GM23248 (cell line): Measurements from ENCODE around the gene MAT2A. TPM values are rescaled to one million over a fixed set of nuclear protein-coding genes. Genes with fewer than 3 reads are reported as not detected.

ENCODE experiments used
- DNase-seq: peaks from one replicate; pipeline ENCODE4 v3.0.0-alpha.2; 2015
- H2AFZ ChIP-seq: fragments of 200-600 bp; sonication (generic); 2 replicates; pipeline ENCODE4 v1.6.1; 2016; ENCODE audit warnings: antibody characterized with exemption
- H3F3A ChIP-seq: fragments of 200-600 bp; sonication (generic); 2 replicates; pipeline ENCODE4 v1.6.1; 2016; ENCODE audit warnings: mild to moderate bottlenecking, antibody characterized with exemption, mixed run types; ENCODE audit not compliant: insufficient read depth
- H3K27ac ChIP-seq: fragments of 200-600 bp; sonication (generic); 2 replicates; pipeline ENCODE4 v1.5.1; 2016; ENCODE audit warnings: mild to moderate bottlenecking
- H3K27me3 ChIP-seq: fragments of 200-600 bp; sonication (generic); replicated peaks from 2 replicates; pipeline ENCODE4 v1.6.1; 2016; ENCODE audit warnings: mild to moderate bottlenecking; ENCODE audit not compliant: insufficient read depth
- H3K36me3 ChIP-seq: fragments of 200-600 bp; sonication (generic); 2 replicates; pipeline ENCODE4 v1.6.1; 2016; ENCODE audit warnings: low read depth, mild to moderate bottlenecking
- H3K4me1 ChIP-seq: fragments of 200-600 bp; sonication (generic); 2 replicates; pipeline ENCODE4 v1.6.1; 2016; ENCODE audit warnings: mild to moderate bottlenecking; ENCODE audit not compliant: insufficient read depth
- H3K4me2 ChIP-seq: fragments of 200-600 bp; sonication (generic); one replicate; pipeline ENCODE4 v1.6.1; 2016; ENCODE audit warnings: mild to moderate bottlenecking; ENCODE audit not compliant: unreplicated experiment
- H3K4me3 ChIP-seq: fragments of 200-600 bp; sonication (generic); 2 replicates; pipeline ENCODE4 v1.5.1; 2016; ENCODE audit warnings: mild to moderate bottlenecking
- H3K79me2 ChIP-seq: fragments of 200-600 bp; sonication (generic); 2 replicates; pipeline ENCODE4 v1.6.1; 2016; ENCODE audit warnings: mild to moderate bottlenecking; ENCODE audit not compliant: insufficient read depth
- H3K9ac ChIP-seq: fragments of 200-600 bp; sonication (generic); 2 replicates; pipeline ENCODE4 v1.6.1; 2016; ENCODE audit warnings: mild to moderate bottlenecking
- H3K9me2 ChIP-seq: fragments of 200-600 bp; sonication (generic); 2 replicates; pipeline ENCODE4 v1.6.1; 2016; ENCODE audit warnings: mixed run types, mild to moderate bottlenecking, moderate library complexity; ENCODE audit not compliant: insufficient read depth
- H3K9me3 ChIP-seq: fragments of 200-600 bp; sonication (generic); one replicate; pipeline ENCODE4 v1.6.1; 2017; ENCODE audit warnings: low read depth
- H4K20me1 ChIP-seq: fragments of 200-600 bp; sonication (generic); 2 replicates; pipeline ENCODE4 v1.6.0; 2016; ENCODE audit not compliant: insufficient read depth
- EZH2 ChIP-seq: fragments of 200-600 bp; sonication (generic); IDR thresholded peaks from 2 replicates; pipeline ENCODE4 v1.6.1; 2018; ENCODE audit warnings: antibody characterized with exemption, mild to moderate bottlenecking; ENCODE audit not compliant: insufficient read depth, poor library complexity, severe bottlenecking
- EZH2phosphoT487 ChIP-seq: fragments of 200-600 bp; sonication (generic); IDR thresholded peaks from 2 replicates; pipeline ENCODE4 v1.6.1; 2018; ENCODE audit warnings: antibody characterized with exemption, moderate library complexity, mild to moderate bottlenecking, low read depth; ENCODE audit not compliant: insufficient read depth
- WGBS, 2 experiments: methylation state at CpG; one replicate each; pipeline ENCODE4 v1.1.6; 2015 to 2017; ENCODE audit warnings: low lambda C conversion rate in 2 of 2, low coverage in 1 of 2; ENCODE audit errors: missing lambda C conversion rate in 2 of 2; 5-methylcytosine and 5-hydroxymethylcytosine counted together
- in situ Hi-C: fragments of 300-500 bp; cut with MboI; formaldehyde crosslinking; loops from 2 replicates; pipeline ENCODE4 v1.15.0; 2020
- polyA plus RNA-seq: library from polyadenylated mRNA; unstranded; fragments of >200 nt; fragmentation: Nextera tagmentation; extraction: Ambion mirVana; gene quantifications from 2 replicates; pipeline ENCODE4 v1.2.1, GENCODE V29; 2016
- total RNA-seq: library from RNA; depleted of rRNA; stranded (reverse); fragments of >200 nt; shearing (Covaris generic); gene quantifications from 2 replicates; pipeline ENCODE4 v1.2.3, GENCODE V29; 2014

MAT2A gene
- total and polyA plus RNA-seq, 2 experiments from 2014 or later, result 104 to 217 TPM

GRCh38 chr2:85501248-85501647, 37.7 kb upstream of the MAT2A start:
- Histone ChIP-seq H3K4me2 (no peak overlapping the region), H3K27me3 (no peaks in the 10 kb centered on the region), H3K9ac (no peak overlapping the region), H3K36me3 (no peaks in the 10 kb centered on the region), H4K20me1 (no peaks in the 10 kb centered on the region), H3K4me3 (no peak overlapping the region), H2AFZ (no peak overlapping the region), H3K79me2 (no peaks in the 10 kb centered on the region), H3K9me3 (no peaks in the 10 kb centered on the region), H3K4me1 (peaks cover 43% of the 10 kb centered on the region), H3K9me2 (no peaks in the 10 kb centered on the region; the same call in 1 of the 2 replicates), H3F3A (peaks cover 40% of the 10 kb centered on the region), H3K27ac (no peak overlapping the region)
- in situ Hi-C loops, result no loop called here
- DNase-seq, result no peak
- TF ChIP-seq EZH2phosphoT487, result no peak
- TF ChIP-seq EZH2, result no peak
- 96% methylated on average over 3 of the region's 3 CpGs for WGBS, 2 experiments

- Histone ChIP-seq H3K27me3 (no peaks in the 10 kb centered on the region), H3K79me2 (no peaks in the 10 kb centered on the region), H3K36me3 (no peaks in the 10 kb centered on the region), H3K9ac (no peak overlapping the region), H3F3A (peaks cover 48% of the 10 kb centered on the region), H2AFZ (no peak overlapping the region), H3K9me3 (no peaks in the 10 kb centered on the region), H3K4me2 (no peak overlapping the region), H3K4me1 (peaks cover 52% of the 10 kb centered on the region), H3K27ac (no peak overlapping the region), H3K4me3 (no peak overlapping the region), H4K20me1 (no peaks in the 10 kb centered on the region), H3K9me2 (no peaks in the 10 kb centered on the region)
- DNase-seq, result no peak
- in situ Hi-C loops, result no loop called here
- TF ChIP-seq EZH2phosphoT487 (no peak), EZH2 (no peak)
- 82 to 89% methylated on average over 3 of the region's 3 CpGs for WGBS, 2 experiments
Observed at GRCh38 chr2:85502720-85503119, 36.2 kb upstream of the MAT2A start.

DNA sequence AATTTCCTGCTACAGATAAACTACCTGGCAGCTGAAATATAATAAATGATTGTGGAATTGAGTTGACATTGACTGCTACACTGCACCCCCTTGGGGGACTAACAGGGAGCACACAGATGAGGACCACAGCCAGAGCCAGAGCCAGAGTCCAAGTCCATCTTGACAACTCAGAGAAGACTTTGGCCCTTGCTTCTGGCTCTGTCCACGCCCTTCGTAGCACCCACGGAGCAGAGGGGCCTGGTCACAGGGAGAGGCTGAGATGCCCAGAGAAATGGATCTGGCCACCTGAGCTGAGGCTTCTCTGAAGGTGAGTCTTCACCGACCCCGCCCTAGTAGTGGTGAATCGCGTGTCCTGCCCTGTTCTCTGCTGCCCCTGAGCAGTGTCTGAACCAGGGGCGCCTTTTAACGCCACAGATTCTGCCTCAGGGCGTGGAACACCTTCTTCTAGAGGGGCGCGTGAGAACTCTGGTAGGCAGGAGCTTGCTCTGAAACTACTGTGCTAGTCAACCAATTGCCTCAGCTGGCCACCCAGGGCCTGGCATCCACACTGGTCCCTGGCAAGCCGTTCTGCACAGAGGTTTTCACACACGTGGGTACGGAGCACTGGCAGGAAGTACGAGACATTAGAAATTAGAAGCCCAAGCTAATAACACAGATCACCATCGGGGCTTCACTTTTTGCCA, 35.7 kb upstream of the MAT2A start:
- no peaks in the 10 kb centered on the region for H3K36me3 ChIP-seq
- no peaks in the 10 kb centered on the region for H3K9me2 ChIP-seq
- no peaks in the 10 kb centered on the region for H3K27me3 ChIP-seq
- in situ Hi-C loops, result no loop called here
- H3K27ac ChIP-seq, result peak overlapping the region; percentile 82
- H4K20me1 ChIP-seq, result no peaks in the 10 kb centered on the region
- H2AFZ ChIP-seq, result peak overlapping the region; percentile 52; the same call in 1 of the 2 replicates
- H3K4me1 ChIP-seq, result peaks cover 52% of the 10 kb centered on the region
- peaks cover 48% of the 10 kb centered on the region for H3F3A ChIP-seq
- H3K4me3 ChIP-seq, result no peak overlapping the region
- peak overlapping the region; percentile 50 for H3K4me2 ChIP-seq
- no peaks in the 10 kb centered on the region for H3K9me3 ChIP-seq
- TF ChIP-seq EZH2 (no peak), EZH2phosphoT487 (no peak)
- peak overlapping the region; percentile 48 for H3K9ac ChIP-seq
- no peaks in the 10 kb centered on the region for H3K79me2 ChIP-seq
- no peak for DNase-seq
- 61% methylated on average over 17 of the region's 17 CpGs for WGBS, 2 experiments

- no peak overlapping the region for H3K4me3 ChIP-seq
- peak overlapping the region; percentile 52; the same call in 1 of the 2 replicates for H2AFZ ChIP-seq
- H3K4me1 ChIP-seq, result peaks cover 48% of the 10 kb centered on the region
- in situ Hi-C loops, result no loop called here
- H3K9me3 ChIP-seq, result no peaks in the 10 kb centered on the region
- no peaks in the 10 kb centered on the region for H3K9me2 ChIP-seq
- H3K27ac ChIP-seq, result peak overlapping the region; percentile 82
- TF ChIP-seq EZH2phosphoT487 (no peak), EZH2 (no peak)
- DNase-seq, result peak; percentile 90
- no peaks in the 10 kb centered on the region for H3K79me2 ChIP-seq
- no peaks in the 10 kb centered on the region for H4K20me1 ChIP-seq
- H3F3A ChIP-seq, result peaks cover 48% of the 10 kb centered on the region
- peak overlapping the region; percentile 48 for H3K9ac ChIP-seq
- 11 to 12% methylated on average over 18 of the region's 18 CpGs for WGBS, 2 experiments
- no peaks in the 10 kb centered on the region for H3K36me3 ChIP-seq
- no peaks in the 10 kb centered on the region for H3K27me3 ChIP-seq
- peak overlapping the region; percentile 40 for H3K4me2 ChIP-seq
Observed at GRCh38 chr2:85503851-85504777, 34.9 kb upstream of the MAT2A start.
